Stimulated activated CD8-positive, alpha-beta memory T cell treated with anti-CD3 and anti-CD28 coated beads, Interleukin-7, amount 100 ng/mL, for 4 hours (primary cell): ENCODE measurements around the gene AFF1.
"Not testable (repeated sequence)": the region's sequence is repeated elsewhere in the genome, so short reads cannot be mapped to it uniquely, and the experiment has no call there.

ENCODE experiments used
- DNase-seq, 2 donors: peaks; one replicate each; pipeline ENCODE4 v3.0.0-alpha.2; 2020; ENCODE audit warnings: low read depth in 2 of 2

The AFF1 gene

DNA sequence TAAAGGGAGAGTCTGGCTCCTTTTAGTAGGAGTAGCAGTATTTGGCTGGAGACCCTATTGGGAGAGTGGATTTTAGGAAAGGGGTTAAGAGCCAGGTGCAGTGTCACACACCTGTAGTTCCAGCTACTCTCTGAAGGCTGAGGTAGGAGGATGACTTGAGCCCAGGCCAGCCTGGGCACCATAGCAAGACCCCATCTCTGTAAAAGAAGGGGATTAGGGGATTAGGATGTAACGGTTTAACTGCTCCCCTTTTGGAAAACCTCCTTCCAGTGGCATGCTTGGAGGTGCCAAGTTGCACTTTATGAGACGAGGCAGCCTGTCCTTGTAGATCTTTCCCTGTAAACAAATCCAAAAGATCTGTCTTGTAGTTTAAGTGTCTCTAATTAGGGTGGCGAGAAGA, 145.7 kb downstream of the AFF1 start:
- no peak for DNase-seq

DNA sequence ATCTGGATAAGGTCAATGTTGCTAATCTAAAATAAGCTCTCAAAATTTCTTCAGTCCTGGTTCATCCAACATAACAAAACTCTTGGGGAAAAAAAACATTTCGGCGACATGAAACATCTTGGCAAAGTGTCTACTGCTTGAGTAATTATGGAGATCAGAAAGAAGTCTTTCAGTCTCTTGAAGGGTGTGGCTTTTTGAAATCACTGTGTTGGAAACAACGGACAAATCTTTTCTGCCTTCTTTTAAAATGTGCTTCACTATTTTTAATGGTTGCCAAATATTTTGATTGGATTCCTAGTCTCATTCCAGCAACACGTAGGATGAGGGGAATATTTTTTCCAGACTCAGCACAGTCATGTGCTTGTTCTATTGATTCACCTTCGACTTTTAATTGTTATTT, 147.0 kb downstream of the AFF1 start:
- DNase-seq, result no peak

DNA sequence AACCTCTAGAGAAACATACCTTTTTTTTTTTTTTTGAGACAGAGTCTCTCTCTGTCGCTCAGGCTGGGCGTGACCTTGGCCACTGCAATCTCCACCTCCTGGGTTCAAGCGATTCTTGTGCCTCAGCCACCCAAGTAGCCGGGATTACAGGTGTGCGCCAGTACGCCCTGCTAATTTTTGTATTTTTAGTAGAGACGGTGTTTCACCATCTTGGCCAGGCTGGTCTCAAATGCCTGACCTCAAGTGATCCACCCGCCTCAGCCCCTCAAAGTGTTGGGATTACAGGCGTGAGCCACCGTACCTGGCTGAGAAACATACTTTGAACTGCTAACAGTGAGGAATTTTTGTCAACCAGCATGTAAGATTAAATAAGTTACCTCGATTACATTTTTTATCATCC, 150.9 kb downstream of the AFF1 start:
- not testable (repeated sequence) for DNase-seq

DNA sequence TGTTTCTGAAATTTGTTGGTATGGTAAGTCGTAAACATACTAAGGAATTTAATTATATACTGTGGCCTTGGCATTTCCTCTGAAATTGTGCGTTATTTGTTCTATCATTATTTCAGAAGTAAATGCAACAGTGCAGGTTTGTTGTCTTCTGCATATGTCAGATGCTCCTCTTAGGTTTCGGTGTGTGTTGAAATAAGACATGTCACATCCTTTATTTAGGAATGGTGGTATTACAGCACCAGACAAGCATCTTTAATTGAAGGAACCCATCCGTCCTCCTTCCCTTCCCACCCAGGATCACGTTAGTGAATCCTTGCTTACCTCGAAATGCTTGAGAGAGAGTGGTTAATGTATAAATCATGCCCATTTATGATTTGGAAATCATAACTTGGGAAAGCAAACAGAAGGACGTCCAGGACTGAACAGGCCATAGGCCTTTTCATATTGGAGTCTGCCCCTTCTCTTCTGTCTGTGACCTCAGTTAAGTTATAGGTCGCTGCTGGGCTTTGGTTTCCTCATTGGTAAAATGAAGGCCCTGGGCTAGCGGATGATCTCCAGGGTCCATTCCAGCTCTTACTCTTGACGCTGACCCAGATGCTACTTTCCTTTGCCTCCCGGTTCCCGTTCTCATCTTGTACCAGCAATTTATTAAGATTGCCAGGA, 151.5 kb downstream of the AFF1 start:
- no peak for DNase-seq

DNA sequence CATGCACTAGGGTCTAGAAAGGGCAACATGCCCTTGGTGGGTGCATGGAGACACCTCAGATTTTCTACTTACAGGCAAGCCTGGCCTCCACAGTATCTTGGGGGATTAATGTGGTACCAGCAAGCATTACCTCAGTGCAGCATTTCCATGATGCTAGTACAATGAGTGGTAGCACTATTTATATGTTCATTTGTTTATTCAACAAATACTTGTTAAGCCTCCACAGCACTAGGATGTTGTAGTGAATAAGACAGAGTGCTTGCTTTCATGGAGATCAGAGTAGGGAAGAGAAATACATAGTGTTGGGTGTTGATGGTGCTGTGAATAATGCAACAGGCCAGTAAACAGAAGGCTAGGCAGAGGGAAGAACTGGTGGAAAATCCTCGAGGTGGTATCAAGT, 152.2 kb downstream of the AFF1 start:
- DNase-seq, result no peak

DNA sequence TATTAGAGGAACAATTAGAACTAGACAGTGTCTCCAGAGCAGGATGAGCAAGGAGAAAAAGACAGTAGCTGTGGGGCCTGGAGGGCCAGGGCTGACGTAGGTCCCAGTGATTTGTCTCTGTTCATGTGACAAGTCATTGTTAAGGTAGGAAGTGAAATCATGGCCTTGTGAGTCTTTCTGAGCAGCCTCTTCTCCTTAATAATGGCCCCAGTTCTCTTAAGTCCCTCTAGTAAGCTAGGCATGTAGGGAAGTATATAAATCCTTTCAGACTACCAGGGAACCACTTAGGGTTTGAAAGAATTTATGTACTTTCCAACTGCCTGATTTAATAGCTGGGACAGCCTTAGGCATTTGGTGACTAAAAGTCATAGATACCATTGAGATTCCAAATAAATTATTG, 152.6 kb downstream of the AFF1 start:
- no peak for DNase-seq

DNA sequence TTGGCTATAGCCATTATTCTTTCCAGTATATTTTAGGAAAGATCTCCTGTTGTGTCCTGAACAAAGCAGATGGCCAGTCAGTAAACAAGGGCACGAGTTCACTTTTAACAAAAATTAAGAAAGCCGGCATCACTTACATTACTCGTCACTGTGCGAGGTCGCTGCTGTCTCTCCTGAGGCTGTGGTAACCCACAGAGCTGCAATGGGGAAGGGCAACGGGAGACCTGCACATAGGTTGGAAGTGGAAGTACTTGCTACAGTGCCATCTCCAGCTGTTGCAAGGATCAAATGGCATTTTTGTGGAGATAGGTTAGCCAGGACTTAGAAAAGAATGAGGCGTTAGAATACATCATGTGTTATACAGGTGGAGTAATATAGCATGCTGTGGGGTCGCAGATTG, 153.4 kb downstream of the AFF1 start:
- DNase-seq, result no peak

DNA sequence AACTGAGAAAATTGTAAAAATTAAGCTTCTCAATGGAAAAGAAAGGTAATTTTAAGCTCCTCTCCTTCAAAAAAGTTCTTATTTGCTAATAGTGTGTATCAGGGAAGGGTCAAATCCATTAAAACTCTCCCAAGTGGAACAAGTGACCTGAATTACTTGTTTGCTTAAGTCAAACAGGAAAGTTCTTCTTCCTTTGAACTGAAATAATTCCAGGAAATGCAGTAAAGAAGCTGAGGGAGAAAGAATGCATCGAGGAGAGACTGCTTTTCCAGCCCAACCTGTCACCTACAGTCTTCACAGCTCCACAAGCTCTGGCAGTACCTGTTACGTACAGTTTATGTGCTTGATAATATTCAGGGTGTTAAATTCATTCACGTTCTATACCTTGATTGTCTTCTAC, 154.6 kb downstream of the AFF1 start:
- DNase-seq, result no peak

DNA sequence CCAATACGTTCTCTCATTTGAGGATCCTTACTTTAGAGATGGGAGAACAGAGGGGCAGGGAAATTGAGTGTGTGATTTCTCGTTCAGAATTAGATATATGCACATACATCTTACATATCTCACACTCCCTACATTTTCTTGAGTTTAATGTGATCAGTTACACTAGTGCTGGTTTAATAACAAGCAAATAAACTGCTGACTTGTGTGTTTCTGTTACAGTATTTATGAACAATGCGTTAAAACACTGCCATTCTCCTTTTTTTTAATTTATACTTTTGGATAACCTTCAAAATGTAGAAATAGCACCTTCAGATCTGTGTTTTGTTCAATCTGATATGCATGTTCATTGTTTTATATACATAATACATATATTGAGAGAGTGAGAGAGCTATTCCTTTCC, 155.5 kb downstream of the AFF1 start:
- no peak for DNase-seq

DNA sequence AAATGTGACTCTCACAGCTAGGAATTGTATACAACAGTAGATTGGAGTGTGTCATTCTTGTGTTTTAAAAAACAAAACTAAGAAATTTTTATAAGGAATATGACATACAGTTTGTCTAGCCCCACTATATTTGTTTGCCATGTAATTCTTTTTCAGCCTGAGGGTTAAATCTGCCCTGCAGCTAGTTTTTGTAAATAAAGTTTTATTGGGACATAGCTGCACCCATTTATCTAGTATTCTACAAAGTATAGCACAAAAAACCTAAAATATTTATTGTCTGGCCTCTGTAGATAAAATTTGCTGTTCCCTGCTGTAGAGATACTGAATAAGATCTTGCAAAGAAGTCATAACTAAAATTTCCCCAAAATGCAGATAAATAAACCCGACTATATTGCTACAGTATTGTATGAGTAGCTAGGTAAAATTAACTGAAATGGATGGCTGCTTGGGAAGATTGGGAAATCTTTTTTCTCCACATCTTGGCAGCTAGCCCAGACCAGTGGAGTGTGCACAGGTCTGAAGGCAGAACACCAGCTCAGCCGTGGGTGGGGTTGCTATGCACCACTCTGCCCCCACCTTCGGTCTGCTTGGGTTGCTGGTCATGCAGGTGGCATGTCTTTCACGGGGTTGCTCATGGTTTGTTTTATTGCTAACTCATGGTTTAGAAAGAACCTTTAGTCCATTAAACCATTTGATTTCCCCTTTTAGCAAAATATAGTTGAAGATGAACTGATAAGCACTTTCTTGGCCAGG, 157.8 kb downstream of the AFF1 start:
- no peak for DNase-seq

DNA sequence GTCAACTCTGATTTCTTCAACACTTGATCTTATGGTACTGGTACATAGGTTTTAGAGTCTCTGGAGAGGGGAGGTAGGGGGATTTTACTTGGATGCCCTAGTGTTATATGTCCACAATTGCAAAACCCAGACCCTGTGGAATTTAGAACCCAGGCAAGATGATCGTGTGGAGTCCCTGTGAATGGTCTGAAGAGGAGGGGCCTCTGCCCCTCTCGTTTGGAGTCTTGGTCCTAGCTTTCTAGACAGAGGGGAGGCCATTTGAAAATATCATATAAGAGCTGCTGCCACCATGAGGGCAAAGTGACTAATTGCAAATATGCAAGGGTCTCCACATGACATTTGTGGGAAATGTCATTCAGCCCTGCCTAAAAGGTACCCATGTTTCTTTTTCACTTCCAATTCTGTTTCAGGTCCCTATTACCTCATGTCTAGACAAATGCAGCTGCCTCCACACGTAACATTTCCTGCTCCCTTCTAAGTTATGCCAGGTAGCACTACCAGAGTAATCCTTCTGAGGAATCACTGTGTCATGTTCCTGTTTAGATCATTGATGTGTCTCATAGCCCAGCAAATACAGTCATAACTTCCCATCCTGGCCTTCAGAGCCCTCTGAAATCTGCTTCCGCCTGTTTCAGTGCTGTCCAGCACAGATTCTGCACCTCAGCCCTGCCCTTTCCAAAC, 158.8 kb downstream of the AFF1 start:
- DNase-seq, result peak in 1 of 2 donors; percentile 8

DNA sequence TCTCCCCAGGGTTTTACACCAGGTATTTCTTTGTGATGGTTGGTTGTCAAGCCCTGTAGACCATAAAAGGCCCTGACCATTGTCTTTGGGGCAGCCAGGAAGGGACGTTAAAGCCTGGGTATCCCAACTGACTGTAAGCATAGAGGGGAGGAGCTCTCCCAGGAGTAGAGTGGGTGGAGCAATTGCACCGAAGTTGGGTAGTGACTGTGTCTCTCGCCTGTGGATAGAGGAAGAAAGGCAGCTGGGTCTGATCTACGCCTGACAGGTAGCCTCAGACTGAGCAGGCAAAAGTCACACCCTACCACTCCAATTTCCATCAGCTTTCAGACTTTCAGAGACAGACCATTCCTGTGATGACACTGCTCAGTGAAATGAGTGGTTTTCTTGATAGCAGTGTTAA, 162.3 kb downstream of the AFF1 start:
- DNase-seq, result no peak

DNA sequence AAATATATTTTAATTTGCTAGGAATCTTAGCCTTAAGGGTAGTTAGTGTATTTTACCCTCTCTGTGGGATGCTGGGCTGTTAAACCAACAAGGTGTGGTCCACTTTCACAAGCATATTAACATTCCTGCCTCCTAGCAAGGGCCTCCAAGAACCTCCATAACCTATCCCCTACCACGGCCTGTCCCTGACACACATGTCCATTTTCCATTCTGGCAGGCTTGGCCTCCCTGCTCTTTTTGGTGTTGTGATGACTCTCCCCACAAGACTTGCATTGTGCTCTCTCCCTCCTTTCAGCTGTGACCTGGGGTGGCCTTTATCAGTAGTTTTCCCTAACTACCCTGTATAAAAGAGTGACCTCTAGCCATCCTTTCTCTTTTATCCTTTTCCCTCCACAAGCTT, 165.4 kb downstream of the AFF1 start:
- no peak for DNase-seq

DNA sequence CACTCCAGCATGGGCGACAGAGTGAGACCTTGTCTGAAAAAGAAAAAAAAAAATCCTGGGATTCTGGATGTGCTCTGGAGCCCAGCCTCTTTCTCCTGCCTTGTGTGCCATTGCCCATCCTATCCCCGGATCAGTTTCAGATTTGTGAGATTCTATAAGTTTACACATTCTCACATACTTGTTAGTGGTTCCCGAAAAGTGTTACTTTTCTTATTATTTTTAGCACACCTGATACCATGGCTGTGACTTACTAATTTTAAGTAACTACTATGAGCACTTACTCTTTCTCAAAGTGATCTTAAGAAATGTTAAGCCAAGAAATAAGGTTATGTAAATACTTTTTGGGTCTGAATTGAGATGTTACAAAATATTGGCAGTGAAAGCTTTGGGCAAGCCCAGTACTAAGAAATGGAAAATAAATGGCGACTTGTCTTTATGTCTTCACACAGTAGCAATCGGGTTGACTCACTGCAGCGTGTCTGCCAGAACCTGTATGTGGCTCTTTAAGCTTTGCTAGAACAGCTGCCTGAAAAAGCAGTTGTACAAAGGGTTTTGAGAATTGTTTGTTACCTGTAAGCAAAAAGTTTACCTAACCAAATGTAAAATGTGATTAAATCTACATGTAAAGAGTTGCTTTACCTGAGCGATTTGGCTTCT, 166.9 kb downstream of the AFF1 start:
- no peak for DNase-seq

DNA sequence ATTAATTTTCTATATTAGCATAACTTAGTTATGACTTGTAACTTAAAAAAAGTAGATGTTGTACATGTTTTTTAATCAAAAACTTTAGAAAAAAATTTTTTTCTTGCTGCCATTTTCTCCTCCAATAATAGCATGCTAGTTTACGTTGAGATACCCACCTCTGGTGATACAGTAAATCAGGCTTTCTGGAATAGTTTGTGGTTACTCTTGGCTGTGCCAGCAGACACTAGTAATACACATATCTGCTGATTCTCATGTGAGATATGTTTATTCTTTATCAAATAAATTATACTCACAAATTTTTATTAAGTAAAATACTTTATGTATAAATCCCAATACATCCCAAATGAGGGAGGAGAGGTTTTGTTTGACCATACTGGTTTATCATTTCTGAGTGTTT, 168.3 kb downstream of the AFF1 start:
- no peak for DNase-seq

DNA sequence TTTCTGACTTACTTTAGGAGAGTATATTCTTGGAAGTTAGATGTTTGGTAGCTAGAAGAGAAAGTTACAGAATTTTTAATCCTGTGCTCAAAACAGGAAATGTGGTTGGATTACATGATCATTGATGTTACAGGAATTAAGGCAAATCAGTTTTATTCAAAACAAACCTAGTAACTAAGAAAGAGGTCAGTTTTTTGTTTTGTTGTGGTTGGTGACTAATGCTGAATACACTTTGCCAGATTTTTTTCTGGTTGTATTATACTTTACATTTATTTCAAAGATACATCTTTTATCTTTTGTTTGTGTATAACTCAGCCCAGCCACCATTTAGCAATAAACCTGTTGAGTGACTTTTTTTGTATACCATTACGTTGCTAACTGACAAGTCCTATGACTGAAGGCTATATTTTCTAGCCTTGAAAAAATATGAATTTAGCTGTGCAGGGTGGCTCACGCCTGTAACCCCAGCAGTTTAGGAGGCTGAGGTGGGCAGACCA, 168.9 kb downstream of the AFF1 start:
- DNase-seq, result no peak

DNA sequence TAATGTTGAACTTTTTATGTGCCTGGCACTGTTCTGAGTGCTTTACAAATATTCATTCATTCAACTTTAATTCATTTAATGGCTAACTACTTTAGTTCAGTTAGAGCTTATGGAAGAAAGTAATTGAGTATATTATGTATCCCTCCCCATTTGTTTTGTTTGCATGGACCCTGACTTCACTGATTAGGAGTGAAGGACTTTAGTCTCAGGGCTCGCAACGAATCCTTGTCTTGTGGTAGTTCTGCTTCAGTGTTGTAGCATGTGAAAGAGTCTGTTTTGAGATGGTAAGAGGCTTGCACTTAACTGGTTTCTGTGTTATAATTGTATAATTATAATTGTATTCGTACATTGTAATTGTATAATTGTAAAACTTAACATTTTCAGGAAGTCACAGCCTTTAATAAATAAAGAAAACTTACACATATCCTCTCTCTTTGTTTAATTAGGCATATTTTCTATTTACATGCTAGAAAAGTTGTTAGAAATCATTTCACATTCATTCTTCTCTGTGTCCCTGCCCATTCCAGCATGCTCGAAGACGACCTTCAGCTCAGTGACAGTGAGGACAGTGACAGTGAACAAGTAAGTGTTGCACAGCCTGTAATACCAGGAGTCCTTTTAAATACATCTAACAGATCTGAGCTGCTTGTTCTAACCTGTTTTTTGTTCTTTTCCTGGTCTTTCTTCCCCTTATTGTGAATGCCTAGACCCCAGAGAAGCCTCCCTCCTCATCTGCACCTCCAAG, 170.5 kb downstream of the AFF1 start:
- no peak for DNase-seq

DNA sequence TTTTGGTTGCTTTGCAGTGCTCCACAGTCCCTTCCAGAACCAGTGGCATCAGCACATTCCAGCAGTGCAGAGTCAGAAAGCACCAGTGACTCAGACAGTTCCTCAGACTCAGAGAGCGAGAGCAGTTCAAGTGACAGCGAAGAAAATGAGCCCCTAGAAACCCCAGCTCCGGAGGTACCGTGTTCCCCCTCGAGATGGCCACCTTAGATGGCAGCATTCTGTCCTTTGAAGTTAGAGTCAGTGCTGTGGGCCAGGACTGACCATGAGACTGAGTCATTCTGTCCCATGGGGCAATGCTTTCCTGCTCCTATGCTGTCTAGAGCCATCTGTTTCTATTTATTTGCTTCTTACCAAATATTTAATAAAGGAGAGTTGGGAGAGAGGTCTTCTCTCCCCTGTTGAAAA, 173.3 kb downstream of the AFF1 start:
- DNase-seq, result no peak

DNA sequence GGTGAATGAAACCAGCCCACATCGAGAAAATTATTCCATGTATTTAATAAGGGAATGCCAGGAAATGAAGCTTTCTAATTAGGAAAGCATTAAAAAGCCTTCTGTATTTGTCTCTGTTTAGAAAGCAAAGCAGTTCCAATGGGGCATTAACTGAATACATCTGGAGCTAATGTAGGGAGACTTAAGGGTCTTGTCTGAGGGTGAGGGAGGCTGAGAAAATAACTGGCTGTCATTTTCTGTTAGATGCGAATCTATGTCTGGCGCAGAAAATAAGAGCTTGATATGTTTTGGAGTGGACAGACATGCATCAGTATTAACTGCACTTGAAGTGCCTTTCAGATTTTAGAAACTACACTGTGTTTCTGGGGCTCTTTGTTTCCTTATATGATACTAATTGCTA, 174.3 kb downstream of the AFF1 start:
- DNase-seq, result no peak

DNA sequence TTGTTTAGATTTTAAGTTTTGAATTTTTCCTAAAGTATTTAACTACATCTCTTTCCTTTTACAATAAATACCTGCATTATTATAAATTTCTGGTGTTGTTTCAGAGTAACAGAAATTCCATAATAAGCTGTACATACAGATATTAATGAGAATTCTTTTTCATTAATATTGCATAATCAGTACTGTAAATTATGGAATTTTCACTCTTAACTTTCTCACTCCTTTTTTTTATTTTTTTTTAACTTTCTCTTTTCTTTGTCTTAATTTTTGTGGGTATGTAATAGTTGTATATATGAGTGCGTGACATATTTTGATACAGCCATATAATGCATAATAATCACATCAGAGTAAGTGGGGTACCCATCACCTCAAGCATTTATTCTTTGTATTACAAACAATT, 175.1 kb downstream of the AFF1 start:
- no peak for DNase-seq

DNA sequence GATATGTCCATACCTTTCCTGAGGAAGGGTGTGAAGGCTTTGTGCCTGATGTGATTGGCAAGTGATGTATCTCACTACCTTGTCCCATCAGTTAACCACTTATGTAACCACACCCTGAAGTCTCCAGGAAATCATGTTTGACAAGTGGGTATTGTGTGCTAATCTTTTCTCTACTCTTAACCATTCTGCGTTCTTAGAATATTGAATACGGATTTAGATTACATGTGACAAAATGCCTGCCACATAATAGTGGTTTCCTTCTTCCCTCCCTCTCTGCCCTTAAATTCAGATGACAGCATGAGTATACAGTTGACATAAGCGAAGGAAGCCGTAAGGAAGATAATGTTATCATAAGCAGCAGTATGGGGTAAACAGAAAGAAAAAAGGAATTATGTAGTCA, 177.3 kb downstream of the AFF1 start:
- no peak for DNase-seq
